Stimulated activated CD4-positive, alpha-beta T cell treated with anti-CD3 and anti-CD28 coated beads, Interleukin-2, amount 100 ng/mL, for 48 hours (primary cell): ENCODE data around the gene COLEC12.

Source experiments
- DNase-seq, 2 donors: peaks; one replicate each; pipeline ENCODE4 v3.0.0-alpha.2; 2020

The COLEC12 gene

DNA sequence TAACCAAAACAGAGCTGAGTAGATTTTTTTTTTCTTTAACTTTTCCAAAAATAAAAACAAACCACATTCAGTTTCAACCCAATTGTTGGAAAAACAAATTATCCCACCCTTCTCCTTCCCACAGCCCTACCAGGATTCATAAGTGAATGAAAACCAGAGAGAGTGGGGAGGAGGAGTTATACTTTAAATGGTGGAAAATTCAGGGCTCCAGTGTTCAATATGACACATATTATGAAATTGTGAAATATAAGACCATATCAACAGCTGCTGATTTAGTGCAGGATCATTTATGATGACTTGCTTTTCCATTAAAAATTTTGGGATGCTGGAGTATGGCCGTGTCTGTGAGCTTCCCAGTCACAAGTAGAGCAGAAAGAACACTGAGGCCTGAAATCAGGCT, 26.7 kb downstream of the COLEC12 start:
- no peak for DNase-seq

DNA sequence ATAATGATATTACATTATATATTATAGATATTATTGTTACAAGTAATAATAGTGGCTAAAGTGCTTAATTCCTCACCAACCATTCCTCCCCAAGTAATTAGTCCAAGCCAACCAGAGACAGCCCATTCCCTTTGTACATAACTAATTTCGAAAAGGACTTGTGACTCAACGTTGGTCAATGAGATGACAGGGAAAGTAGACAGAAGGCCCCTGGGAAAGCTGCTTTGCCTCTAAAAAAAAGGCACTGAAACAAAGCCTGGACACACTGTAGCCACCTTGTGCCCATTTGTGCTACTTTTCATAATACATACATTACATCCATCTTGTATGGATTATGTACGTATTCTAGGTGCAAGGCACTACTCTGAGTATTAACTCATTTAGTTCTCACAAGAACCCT, 28.8 kb downstream of the COLEC12 start:
- DNase-seq, result no peak

DNA sequence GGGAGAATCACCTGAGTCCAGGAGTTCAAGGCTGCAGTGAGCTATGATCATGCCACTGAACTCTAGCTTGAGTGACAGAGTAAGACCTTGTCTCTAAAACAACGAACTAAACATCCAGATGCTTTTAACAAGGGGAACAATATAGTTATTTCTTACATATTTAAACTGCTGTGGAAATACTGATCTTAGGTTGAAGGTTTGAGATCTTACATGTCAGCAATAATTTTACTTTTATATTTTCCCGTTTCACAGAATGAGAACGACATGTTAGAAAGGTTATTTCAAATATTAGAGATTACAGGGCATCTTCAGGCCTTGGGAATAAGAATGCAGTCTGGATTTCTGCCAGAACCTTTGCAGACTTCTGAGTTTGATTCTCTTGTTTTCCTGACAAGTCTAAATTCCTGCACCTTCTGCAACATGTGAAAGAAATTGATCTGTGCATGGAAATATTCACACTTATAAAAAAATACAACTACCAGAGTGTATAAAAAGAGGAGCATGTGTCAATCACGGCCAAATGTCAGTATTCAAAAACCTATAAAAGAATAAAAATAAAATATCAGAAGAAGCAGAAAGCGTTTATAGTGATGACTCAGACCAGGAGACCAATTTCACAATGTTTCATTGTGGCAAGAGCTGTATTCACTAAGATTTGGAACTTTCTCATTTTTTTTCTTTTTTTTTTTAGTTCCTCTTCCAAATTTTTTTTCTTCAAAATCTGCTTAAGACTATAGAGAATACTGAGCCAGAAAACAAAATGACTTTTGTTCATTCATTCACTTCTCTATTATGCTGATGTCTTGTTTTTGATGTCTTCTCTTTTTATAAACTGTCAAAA, 29.6 kb downstream of the COLEC12 start:
- no peak for DNase-seq

DNA sequence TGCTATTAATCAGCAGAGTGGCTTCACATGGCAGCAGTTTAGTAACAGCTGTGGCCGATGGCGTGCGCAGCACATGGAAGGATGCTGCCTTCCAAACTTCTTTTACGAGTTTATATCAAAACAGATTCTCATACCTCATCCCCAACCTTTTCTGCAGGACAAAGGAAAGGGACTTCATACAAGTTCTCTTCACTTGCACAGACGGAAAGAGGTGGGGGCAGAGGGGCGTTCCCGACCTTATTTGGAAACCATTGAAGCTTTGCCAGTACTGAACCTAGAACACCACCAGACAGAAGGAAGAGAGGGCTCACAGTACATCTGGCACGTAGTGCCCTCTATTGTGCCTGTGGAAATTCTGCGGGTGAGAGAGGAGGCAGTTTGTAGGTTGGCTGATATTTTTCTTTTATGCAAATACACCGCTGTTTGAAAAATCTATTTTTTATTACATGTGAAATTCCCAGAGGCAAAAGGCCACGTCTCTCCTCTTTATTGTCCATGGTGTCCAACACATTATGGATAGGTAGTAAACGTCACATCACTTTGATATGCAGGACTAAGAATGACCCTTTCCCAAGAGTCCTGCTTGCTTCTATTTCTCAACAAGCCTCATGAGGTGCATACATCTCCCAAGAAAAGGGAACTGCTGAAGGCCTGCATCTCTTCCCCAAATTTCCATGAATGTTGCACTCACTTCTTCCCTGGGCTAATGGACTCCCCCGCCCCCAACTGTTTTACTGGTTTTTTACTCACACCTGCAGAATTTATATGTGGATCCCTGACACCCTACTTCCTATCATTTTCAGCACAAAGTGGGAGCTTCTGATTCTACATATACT, 31.3 kb downstream of the COLEC12 start:
- DNase-seq, result no peak

DNA sequence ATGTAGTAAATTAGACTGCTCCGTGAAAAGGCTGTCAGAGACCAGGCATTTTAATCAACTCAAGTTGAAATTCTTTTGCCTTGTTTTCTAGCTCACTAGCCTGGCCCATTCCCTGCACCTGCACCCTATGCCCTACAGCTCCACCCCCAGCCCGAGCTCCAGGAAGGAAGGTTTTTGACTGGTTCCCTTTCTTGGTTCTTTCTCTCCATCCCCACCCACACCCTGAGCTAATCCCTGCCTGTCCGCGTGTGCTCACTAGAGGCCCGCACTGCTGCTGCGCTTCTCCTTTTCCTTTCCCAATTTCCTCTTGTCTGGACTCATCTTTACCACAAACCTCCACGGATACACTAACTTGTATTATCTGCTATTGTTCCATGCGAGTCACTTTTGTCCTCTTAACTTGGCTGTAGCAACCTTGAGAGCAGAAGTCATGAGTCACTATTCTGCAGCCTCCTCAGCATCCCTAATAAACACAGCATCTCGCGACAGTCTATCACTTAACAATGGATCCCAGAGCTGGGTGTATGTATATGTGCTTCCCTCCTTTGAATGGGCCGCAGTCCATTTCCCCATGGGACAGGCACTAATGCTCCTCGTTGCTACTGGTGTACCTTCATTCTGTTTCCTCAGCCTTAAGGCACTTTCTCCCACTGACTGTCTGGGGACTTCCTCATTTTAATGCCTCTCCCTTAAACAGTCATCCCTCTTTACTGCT, 36.5 kb downstream of the COLEC12 start:
- DNase-seq, result no peak

DNA sequence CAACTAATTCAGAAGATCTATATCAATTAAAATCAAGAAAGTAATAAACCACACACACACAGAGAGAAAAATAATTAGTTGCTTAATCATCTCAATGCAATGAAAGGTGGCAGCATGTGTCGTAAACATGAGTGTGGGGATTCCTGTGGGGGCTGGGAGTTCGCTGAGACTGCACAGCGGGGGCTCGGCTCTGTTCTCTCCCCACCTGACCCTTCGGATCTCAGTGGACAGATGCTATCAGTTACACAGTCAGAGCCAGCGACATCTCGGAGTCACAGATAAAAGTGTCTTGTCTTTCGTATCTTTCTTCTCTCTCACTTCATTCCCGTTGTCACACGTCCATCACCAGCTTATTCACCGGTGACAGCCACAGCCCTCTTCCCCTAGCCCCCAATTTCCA, 37.1 kb downstream of the COLEC12 start:
- no peak for DNase-seq

DNA sequence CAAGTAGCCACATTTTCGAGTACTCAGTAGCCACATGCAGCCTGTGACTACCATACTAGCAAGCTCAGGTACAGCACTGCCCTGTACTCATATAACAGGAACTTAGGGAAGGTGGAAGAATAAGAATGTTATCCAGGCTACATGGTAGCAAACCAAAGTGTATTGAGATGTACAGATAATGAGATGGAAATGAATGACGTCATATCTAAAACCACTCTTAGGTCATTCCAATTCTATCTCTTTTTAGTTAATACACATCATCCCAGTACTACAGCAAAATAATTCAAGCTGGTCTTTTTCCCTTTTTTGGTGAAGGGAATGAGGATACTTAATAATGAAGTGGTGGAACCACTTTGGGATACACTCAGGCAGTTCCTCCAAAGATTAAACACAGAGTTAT, 38.7 kb downstream of the COLEC12 start:
- DNase-seq, result no peak

DNA sequence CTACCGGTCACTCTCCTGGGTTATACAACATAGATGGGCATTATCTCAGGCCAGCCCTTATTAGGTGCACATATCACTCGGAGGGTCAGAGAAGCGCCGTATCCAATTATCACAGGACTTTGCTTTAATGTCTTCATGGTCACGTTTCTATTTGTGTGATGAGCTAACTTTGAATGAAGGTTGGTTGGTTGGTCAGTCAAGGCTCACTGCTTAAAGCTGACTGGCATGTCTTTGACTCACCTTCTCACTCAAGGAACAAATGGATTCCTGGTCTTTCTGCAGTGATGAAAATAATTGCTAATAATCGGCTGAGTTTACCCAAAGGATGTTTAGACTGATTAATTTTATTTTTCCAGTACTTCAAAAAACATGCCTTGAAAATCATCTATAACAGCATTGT, 39.7 kb downstream of the COLEC12 start:
- DNase-seq, result no peak

DNA sequence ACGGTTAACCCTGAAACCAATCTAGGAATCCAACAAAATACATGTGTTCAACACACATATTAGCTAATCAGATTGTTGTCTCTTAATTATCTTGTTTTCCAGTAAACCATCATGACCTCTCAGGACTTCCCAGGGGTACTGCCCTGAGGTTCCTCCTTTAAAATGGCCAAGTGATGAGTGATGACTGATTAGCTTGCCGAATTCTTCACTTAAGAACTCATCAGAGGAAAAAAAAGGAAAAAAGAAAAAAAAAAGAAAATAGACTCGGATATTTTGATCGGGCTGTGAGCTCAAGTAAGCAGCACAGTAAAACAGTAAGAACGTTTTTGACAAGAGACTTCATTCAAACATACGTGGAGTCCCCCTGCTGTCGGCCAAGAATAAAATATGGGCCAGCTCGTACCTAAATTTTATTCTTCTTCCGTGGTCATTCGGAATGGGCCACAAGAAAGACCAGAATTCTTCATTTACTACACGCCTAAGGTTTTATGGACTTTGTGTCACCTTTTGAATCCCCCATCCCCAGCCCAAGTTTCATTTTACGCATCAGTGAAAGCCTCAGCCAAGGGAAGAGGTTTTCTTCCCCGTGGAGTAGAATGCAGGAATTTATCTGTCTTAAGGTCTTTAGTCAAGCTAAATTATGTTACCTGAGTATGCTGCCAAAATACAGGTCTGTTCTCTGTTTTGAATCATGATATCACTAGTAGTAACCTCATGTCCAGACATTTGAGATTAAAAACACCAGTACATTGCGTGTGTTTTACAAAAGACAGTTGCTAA, 40.5 kb downstream of the COLEC12 start:
- no peak for DNase-seq

DNA sequence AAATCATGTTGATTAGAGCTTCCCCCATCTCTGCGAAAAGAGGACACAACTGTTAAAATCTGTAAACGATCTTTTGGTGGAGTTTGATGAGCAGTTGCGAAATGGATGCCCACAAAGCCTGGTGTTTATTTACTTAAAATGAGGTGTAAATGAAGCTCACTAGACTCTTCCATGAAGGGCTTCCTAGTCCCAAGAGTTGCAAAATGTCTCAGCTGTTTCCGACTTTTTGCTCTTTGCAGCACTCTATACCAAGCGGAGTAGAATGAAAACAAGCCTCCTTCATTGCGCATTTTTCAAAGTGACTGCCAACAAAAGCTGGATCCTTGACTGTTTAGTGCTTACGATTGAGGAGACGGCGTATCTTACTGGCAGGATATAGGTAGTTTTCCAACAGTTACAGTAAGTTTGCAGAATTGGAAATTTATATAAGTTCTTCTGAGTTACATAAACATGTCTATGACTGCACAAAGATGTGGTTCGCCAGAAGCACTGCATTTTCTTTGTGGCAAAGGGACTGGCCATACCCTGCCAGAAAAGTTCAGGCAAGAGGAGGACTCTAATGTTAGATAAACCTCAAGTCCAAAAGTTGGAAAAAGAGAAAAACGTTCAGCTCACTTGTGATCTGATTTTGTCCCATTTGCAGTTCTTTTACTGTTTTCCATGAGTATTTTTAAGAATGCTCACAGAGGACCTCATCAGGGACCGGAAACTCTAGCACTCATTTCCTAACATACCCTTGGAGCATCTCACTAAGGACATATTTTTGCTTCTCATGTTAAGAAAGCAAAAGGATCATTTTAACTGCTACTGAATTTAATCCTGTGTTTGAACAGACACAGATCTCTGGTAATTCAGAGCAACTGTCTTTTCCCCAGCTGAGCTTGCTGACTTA, 42.7 kb downstream of the COLEC12 start:
- no peak for DNase-seq

DNA sequence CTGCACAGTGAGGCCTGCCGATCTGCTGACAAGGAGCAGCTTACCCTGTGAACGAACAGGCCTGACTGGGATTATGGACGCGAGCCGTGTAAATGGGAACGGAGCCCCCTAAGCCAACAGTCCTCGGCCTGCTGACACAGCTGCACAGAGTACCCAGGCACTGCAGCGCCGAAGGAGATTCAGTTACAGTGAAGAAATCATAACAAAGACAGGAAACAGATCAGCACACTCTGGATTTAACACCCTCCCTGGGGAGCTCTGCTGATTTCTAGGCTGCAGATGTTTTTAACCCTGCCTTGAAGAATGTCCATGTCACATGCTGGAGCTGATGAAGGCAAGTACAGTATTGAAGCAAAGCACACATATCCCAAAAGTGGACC, 43.4 kb downstream of the COLEC12 start:
- no peak for DNase-seq

DNA sequence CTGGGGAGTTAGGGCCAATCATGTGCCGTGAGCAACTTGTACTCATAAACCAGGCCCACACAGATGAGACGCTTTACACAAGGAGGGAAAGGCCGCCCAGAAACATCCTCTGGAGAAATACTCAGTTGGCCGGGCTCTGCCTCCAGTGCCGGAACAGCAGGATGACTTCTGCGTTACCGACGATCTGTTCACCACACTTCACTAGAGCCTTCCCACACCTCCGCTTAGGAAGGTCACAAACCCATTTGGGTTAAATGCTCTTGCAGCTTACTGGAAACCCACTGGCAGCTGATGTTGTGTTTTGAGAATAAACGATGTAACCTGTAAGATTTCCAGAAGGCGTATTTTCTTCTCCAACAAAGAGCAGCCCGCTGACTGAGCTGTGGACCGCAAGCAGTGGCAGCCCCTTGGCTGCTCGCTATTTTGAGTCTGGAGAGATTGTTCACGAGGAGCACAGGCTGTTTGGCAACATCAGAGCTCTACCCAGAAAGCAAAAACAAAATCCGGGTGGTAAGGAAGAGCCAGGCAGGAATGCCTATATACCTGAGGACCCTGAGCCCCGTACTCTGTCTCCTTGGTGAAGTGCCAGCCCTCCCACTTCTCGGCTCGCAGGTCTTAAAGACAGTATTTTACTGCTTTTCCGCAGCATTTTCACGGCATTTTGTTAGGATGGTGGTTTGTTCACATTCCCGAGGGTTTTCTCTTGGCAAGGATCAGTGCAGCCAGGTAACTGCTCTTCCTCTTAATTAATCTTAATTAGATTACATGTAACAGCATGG, 44.0 kb downstream of the COLEC12 start:
- no peak for DNase-seq

DNA sequence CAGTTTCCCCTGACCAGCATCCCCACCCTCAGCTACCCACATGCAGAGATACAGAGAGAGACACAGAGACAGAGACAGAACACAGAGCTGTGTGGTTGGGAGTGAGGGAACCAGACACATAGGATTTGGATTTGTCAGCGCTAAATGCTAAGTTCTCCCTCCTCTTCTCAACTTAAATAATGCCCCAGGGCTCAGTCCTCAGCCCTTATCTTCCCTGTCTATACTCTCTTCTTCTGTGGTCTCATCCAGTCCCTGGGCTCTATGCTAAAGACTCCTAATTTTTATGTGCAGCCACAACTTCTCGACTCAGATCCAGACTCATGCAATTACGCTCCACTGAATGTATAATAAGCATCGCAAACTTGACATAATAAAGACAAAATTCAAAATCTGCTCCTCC, 47.1 kb downstream of the COLEC12 start:
- DNase-seq, result no peak

DNA sequence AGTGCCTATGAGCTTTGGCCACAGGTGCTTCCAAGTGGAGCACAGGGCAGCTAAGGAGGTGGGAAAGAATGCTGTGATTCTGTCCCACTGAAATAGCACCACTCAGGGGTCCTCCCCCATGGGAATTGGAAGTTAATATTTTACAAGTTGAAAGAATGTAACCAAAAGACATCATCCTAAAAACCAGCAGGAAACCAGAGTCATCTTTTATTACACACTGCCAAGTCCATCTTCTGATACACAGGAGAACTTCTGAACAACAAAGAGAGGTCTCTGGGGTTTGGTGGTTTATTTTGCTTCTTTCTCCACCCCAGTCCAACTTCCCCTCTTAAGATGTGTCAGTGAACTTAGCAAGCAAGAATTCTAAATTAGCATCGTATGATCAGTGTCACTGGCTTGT, 47.7 kb downstream of the COLEC12 start:
- no peak for DNase-seq

DNA sequence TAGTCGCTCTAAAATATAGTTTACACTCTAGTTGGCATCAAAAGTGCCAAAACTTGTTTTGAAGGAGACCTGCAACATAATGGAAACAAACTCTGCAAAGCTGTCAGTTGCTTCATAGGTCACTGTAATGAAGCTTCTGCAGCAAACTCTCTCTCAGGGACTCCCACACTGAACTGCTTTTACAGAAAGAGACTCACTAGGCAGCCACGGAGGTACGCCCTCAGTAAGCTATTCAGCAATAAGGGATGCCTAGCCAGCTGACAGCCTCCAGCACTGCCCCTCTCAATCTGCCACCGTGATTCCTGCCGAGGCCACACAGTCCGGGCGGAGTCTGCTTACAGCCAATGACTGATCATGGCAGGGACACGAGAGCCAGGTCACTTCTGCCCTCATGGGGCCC, 51.1 kb downstream of the COLEC12 start:
- DNase-seq, result no peak

DNA sequence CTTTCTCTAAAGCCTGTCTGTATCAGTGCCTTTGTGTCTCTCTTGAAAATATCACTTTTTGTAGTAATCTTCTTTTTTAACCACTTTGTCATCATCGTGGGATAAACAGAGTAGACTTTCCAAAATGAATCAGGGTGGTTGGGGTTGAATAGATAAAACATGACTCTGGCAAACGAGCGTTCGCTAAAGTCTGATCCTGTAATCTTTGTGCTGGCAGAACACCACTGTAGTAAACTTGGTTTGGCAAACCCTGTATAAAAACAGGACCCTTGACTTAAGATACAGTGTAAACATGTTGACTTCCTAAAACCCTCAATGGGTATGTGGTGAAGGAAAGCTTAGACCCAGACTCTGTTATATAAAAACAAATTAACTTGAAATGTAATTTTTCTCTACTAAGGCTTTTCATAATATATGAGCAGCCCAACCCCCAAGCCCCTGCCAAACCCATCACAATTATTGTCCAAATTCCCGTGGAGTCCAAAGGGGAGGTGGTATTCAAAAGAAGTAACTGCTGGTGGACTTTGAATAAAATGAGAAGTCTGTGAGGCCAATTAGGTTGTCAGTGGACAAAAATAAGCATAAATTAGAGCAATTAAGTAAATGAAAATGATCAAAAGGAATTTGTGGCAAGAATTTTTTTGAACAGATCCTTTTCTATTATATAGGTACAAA, 52.2 kb downstream of the COLEC12 start:
- DNase-seq, result no peak

DNA sequence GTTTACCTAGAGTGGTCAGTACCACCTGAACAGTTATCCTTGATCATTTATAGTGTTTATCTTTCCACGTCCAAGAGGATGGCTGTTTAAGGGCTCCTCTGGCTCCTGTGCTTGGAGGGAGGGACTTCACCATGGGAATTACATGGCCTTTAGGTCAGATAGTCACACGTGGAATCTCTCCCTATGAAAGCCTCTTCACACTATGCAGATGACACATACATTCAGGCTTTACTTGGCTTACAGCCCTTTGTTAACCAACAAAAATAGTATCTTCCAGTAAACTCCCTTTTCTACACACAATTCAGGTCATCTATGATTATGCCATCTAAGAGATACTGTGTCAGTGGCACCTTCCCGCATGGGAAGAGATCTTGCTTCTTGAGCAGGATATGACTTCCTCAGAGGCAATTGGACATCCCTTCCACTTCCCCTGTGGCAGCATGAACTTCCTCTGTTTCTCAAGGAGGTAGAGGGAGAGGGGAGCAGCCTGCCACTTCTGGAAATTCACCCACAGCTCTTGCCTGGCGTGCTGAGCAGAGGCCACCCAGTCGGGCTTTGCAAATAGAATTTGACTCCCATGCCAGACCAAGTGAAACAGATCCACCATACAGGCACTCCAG, 53.5 kb downstream of the COLEC12 start:
- no peak for DNase-seq

DNA sequence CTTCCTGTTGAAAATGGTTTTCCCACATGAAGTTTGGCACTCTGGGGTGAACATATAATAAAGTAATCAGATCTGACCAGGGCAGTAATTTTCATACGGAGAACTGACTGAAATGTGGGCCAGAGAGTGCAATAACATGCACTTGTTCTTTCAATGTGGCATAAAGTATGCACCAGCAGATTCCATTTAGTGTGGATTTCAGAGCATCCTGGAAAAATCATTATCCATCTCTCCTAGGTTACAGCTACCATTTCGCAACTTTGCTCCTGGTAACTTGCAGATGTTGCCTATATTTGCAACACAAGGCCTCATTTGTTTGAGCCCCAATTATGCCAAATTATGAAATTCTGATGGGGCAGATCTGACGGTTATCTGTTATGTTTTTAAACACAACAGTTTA, 55.4 kb downstream of the COLEC12 start:
- no peak for DNase-seq

DNA sequence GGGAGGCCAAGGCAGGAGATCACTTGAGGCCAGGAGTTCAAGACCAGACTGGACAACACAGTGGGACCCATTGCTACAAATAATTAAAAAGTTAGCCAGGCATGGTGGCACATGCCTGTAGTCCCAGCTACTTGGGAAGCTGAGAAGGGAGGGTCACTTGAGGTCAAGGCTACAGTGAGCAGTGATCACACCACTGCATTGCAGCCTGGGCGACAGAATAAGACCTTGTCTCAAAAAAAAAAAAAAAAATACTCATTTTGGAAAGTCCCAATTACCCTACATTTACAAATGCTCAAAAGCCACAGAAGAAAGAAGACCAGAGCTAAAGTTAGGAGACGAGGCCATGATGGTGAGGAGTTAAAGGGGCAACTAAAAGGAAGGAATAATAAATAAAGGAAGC, 61.9 kb downstream of the COLEC12 start:
- no peak for DNase-seq

DNA sequence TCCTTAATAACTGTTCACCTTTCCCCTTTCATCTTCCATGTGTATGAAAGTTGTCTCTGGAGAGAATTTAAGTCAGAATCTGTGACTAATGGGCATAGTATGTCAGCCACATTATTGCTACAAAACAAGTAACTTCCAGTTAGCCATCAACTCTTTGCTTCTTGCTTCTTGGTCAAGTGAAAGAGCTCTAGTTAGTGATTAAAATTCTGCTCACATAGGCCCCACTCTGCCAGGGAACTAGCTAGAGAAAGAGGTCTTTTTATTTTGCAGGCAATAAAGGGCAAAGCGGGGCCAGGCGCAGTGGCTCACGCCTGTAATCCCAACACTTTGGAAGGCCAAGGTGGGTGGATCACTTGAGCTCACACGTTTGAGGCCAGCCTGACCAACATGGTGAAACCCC, 64.6 kb downstream of the COLEC12 start:
- DNase-seq, result no peak
